ENCODE measurements around the gene FBXO3. TPM values are rescaled to one million over a fixed set of nuclear protein-coding genes. Genes with fewer than 3 reads are reported as not detected.

The FBXO3 gene
- total and polyA plus RNA-seq, 2 of the 13 experiments (the other 11 are each of a cell fraction or from before 2014, with no cell fraction given) = 20.4 to 27.6 TPM

DNA sequence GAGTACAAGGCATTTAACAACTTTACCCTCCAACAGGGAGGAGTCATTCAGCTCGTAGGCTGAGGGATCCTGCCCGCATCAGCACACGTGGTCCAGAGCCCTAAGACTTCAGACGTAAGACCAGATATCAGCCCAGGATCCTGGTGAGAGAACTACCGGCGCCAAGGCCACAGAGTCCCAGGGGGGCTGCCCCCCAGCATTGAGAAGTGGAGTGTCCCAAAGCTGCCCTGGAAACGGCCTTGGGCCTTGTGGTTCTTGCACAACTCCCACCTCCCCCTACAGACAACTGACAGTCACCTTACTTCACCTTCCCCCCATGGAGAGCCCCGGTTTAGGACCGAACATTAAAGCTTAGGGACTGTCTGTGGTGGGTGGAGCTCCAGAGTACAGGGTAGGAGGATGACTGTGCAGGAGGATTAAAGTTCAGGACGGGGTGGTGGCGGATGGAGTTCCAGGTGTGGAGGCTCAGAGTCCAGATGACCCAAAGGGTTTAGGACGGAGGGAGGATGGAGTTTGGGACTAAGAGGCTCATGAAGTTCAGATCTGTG is 74.7 kb downstream of the FBXO3 start (continued):
- TF ChIP-seq, protein P1, sequence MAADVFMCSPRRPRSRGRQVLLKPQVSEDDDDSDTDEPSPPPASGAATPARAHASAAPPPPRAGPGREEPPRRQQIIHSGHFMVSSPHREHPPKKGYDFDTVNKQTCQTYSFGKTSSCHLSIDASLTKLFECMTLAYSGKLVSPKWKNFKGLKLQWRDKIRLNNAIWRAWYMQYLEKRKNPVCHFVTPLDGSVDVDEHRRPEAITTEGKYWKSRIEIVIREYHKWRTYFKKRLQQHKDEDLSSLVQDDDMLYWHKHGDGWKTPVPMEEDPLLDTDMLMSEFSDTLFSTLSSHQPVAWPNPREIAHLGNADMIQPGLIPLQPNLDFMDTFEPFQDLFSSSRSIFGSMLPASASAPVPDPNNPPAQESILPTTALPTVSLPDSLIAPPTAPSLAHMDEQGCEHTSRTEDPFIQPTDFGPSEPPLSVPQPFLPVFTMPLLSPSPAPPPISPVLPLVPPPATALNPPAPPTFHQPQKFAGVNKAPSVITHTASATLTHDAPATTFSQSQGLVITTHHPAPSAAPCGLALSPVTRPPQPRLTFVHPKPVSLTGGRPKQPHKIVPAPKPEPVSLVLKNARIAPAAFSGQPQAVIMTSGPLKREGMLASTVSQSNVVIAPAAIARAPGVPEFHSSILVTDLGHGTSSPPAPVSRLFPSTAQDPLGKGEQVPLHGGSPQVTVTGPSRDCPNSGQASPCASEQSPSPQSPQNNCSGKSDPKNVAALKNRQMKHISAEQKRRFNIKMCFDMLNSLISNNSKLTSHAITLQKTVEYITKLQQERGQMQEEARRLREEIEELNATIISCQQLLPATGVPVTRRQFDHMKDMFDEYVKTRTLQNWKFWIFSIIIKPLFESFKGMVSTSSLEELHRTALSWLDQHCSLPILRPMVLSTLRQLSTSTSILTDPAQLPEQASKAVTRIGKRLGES (CRISPR knock-in tag; IDR thresholded peaks at IDR 0.05; ENCODE audit: borderline replicate concordance) = no peak
- TF ChIP-seq GPN1 (CRISPR knock-in tag; IDR thresholded peaks at IDR 0.05; ENCODE audit: borderline replicate concordance) (no peak), KDM2A (CRISPR knock-in tag; IDR thresholded peaks at IDR 0.05; ENCODE audit: borderline replicate concordance, low read depth) (no peak), FOXK1 (CRISPR knock-in tag; IDR thresholded peaks at IDR 0.05; ENCODE audit: borderline replicate concordance, low read depth) (peak; percentile 39; the same call in 1 of the 2 replicates), PBX2 (CRISPR knock-in tag; IDR thresholded peaks at IDR 0.05) (0 out of 2 replicates have a peak, but pooled peaks have one; percentile 22), CCAR2 (optimal IDR thresholded peaks at IDR 0.05; ENCODE audit: low read depth, low read length) (peak; percentile 21), KAT7 (CRISPR knock-in tag; IDR thresholded peaks at IDR 0.05; ENCODE audit: borderline replicate concordance) (no peak), ZNF441 (CRISPR knock-in tag; IDR thresholded peaks at IDR 0.05; ENCODE audit: borderline replicate concordance) (no peak), ZNF432 (CRISPR knock-in tag; IDR thresholded peaks at IDR 0.05; ENCODE audit: borderline replicate concordance) (no peak), TBL1XR1 (IDR thresholded peaks at IDR 0.05; ENCODE audit: borderline replicate concordance, low read length, partially characterized antibody) (no peak), SIX4 (CRISPR knock-in tag; IDR thresholded peaks at IDR 0.05) (no peak), MAFG (CRISPR knock-in tag; IDR thresholded peaks at IDR 0.05) (no peak), NFIC (IDR thresholded peaks at IDR 0.05; ENCODE audit: low read length) (peak; percentile 36; the same call in 1 of the 2 replicates), ZSCAN30 (CRISPR knock-in tag; IDR thresholded peaks at IDR 0.05) (no peak), NCOA2 (CRISPR knock-in tag; IDR thresholded peaks at IDR 0.05) (peak; percentile 95), RBAK (CRISPR knock-in tag; IDR thresholded peaks at IDR 0.05) (no peak), RAD51 (IDR thresholded peaks at IDR 0.05; ENCODE audit: borderline replicate concordance) (no peak), TFDP1 (CRISPR knock-in tag; IDR thresholded peaks at IDR 0.05; ENCODE audit: borderline replicate concordance) (no peak; the same call in 1 of the 2 replicates), ZNF672 (CRISPR knock-in tag; IDR thresholded peaks at IDR 0.05) (no peak), TRIM24 (CRISPR knock-in tag; IDR thresholded peaks at IDR 0.05) (no peak), SCMH1 (CRISPR knock-in tag; IDR thresholded peaks at IDR 0.05; ENCODE audit: borderline replicate concordance) (no peak), FIP1L1 (IDR thresholded peaks at IDR 0.05; ENCODE audit: borderline replicate concordance, insufficient read depth, low read depth, low read length) (no peak), KDM5B (CRISPR knock-in tag; IDR thresholded peaks at IDR 0.05; ENCODE audit: borderline replicate concordance) (peak; percentile 70; the same call in 1 of the 2 replicates)
- TF ChIP-seq, protein P2, sequence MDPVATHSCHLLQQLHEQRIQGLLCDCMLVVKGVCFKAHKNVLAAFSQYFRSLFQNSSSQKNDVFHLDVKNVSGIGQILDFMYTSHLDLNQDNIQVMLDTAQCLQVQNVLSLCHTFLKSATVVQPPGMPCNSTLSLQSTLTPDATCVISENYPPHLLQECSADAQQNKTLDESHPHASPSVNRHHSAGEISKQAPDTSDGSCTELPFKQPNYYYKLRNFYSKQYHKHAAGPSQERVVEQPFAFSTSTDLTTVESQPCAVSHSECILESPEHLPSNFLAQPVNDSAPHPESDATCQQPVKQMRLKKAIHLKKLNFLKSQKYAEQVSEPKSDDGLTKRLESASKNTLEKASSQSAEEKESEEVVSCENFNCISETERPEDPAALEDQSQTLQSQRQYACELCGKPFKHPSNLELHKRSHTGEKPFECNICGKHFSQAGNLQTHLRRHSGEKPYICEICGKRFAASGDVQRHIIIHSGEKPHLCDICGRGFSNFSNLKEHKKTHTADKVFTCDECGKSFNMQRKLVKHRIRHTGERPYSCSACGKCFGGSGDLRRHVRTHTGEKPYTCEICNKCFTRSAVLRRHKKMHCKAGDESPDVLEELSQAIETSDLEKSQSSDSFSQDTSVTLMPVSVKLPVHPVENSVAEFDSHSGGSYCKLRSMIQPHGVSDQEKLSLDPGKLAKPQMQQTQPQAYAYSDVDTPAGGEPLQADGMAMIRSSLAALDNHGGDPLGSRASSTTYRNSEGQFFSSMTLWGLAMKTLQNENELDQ (CRISPR knock-in tag; IDR thresholded peaks at IDR 0.05; ENCODE audit: borderline replicate concordance) = no peak

Measured in HepG2 (cell line).